Choroid plexus epithelial cell (primary cell): ENCODE data around the gene CLEC2A.
"Not testable (repeated sequence)": the region's sequence is repeated elsewhere in the genome, so short reads cannot be mapped to it uniquely, and the experiment has no call there.

Experiments used
- DNase-seq: peaks from one replicate; pipeline ENCODE4 v3.0.0-alpha.2; 2010; ENCODE audit warnings: low read depth
- H3K4me3 ChIP-seq: 2 replicates; pipeline ENCODE4 v1.5.1; 2011; ENCODE audit warnings: low read depth, mild to moderate bottlenecking, control low read depth, low read length, moderate library complexity
- TF ChIP-seq, protein P1 (sequence below): conservative IDR thresholded peaks from 2 replicates; pipeline ENCODE4 v1.5.1; 2011; ENCODE audit warnings: low read depth, mild to moderate bottlenecking, control low read depth, inconsistent platforms, low read length, moderate library complexity

Gene CLEC2A, protein sequence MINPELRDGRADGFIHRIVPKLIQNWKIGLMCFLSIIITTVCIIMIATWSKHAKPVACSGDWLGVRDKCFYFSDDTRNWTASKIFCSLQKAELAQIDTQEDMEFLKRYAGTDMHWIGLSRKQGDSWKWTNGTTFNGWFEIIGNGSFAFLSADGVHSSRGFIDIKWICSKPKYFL

DNA sequence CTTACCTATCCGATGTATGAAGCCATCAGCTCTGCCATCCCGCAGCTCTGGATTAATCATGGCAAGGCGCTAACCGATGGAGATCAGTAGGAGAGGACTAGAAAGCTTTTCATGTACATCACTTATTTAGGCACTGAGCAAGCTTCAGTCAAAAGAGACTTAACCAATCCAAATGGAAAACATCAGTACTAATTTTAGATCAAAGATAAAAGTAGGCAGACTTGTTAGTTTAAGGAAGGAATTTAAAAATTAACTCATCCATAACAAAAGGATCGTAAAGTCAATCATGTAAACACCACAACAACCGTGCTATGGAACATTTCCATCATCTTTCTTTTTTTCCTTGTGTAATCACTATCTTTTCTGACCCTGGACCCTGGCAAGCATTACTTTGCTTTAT is at the start of gene CLEC2A:
CLEC2A (minus strand) TSS at position 101 of the 400 bp plus-strand sequence; CDS start at position 60, 41 bp downstream.
- no peak for DNase-seq
- H3K4me3 ChIP-seq = no peak within 1 kb of the TSS
- TF ChIP-seq, protein P1, sequence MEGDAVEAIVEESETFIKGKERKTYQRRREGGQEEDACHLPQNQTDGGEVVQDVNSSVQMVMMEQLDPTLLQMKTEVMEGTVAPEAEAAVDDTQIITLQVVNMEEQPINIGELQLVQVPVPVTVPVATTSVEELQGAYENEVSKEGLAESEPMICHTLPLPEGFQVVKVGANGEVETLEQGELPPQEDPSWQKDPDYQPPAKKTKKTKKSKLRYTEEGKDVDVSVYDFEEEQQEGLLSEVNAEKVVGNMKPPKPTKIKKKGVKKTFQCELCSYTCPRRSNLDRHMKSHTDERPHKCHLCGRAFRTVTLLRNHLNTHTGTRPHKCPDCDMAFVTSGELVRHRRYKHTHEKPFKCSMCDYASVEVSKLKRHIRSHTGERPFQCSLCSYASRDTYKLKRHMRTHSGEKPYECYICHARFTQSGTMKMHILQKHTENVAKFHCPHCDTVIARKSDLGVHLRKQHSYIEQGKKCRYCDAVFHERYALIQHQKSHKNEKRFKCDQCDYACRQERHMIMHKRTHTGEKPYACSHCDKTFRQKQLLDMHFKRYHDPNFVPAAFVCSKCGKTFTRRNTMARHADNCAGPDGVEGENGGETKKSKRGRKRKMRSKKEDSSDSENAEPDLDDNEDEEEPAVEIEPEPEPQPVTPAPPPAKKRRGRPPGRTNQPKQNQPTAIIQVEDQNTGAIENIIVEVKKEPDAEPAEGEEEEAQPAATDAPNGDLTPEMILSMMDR = no peak

DNA sequence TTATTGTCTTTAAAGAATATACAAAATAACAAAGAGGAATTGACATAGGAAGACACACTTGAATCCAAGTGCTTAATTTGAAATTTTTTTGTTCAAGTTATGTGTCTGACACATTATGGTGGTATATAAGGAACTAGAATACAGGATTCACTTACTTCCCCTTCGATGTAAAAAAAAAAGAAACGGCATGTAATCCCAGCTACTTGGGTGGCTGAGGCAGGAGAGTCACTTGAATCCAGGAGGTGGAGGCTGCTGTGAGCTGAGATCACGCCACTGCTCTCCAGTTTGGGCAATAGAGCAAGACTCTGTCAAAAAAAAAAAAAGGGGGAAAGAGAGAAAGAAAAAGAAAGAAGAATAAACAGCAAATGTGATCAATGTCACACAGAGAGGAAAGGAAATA is 48.0 kb upstream of the CLEC2A start:
- TF ChIP-seq, protein P1 = no peak
- no peak overlapping the region for H3K4me3 ChIP-seq
- no peak for DNase-seq

DNA sequence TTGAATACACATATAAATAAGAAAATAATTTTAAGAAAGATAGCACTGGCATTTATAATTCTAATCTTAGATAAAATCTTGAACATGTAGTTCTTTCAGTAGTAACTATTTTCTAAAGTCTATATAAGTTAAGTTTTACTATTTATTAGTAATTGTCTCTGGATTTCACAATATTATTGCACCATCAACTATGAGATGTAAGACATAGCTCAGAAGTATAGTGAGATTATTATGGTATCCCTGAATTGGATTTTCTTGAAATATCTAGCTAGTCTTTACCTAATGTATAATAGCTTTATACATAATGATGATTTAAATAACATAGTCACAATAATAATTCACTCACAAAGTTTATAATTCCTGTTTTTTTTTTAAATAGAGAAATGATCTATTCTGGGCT is 45.7 kb upstream of the CLEC2A start:
- DNase-seq = peak; percentile 4
- H3K4me3 ChIP-seq = no peak overlapping the region
- TF ChIP-seq, protein P1 = no peak

DNA sequence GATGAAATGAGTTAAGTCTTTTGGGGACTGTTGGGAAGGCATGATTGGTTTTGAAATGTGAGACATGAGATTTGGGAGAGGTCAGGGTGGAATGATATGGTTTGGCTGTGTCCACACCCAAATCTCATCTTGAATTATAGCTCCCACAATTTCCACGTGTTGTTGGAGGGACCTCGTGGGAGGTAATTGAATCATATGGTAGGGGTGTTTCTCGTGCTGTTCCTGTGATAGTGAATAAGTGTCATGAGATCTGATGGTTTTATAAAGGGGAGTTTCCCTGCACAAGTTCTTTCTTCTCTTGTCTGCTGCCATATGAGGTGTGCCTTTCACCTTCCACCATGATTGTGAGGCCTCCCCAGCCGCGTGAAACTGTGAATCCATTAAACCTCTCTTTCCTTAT is 44.5 kb upstream of the CLEC2A start:
- not testable (repeated sequence) for H3K4me3 ChIP-seq, DNase-seq

DNA sequence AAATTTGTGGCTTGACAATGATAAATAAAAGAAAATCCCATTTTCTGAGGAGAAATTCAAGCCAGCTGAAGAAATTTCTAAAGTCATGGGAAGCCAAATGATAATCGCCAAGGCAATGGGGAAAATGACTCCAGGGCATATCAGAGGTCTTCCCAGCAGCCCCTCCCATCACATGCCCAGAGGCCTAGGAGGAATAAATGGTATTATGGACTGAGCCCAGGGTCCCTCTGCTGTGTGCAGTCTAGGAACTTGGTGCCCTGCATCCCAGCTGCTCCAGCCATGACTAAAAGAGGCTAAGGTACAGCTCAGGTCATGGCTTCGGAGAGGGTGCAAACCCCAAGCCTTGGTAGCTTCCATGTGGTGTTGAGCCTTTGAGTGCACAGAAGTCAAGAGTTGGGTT is 43.4 kb upstream of the CLEC2A start:
- no peak overlapping the region for H3K4me3 ChIP-seq
- DNase-seq = no peak
- TF ChIP-seq, protein P1 = no peak

DNA sequence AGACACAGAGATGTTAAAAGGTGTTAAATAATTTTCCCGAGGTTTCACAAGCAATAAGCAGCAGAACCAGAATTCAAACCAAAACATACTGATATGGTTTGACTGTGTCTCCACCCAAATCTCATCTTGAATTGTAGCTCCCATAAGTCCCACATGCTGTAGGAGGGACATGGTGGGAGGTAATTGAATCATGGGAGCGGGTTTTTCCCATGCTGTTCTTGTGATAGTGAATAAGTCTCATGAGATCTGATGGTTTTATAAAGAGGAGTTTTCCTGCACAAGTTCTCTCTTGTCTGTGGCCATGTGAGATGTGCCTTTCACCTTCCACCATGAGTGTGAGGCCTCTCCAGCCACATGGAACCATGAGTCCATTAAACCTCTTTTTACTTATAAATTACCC is 42.6 kb upstream of the CLEC2A start:
- DNase-seq = not testable (repeated sequence)

DNA sequence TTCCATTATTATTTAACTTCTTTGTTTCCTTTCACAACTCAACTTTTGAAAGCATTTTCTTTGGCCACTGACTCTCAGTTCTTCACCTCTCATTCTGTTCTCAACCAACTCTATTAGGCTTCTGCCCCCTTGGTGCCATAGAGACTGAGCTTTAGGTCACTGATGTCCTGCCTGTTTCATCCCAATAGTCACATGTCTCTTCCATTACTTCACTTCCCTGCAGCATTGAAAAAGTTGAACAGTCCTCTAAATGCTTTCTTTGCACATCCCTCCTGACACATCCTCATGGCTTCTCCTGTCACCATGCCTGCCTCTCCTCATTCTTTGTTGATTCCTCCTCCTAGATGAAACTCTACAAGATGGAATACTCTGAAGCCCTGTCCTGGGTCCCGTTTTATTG is 41.8 kb upstream of the CLEC2A start:
- TF ChIP-seq, protein P1 = no peak
- H3K4me3 ChIP-seq = no peak overlapping the region
- no peak for DNase-seq

More for the DNA sequence above, 42.6 kb upstream of the CLEC2A start:
- H3K4me3 ChIP-seq = not testable (repeated sequence)

DNA sequence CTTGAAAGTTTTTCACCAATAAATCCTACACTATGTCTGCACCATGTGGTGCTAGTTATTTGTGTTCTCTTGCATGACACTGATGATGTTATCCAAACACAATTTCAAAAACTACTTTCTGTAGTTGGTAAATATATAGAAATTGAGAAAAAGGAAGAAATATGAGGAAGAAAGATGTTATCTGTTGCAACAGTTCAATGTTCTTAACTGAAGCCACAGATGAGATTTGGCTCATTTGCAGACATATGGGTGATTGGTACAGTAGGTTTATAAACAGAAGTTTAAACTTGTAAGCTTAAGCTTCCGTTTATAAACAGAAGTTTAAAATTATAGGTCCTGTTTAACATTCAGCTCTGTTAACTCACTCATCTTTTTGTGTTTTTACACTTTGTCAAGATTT is 39.0 kb upstream of the CLEC2A start, which contains the start of gene CLEC12A:
CLEC12A (plus strand) TSS at position 229 of the 400 bp plus-strand sequence. CDS start 188 bp downstream, outside the sequence.
- DNase-seq = no peak
- TF ChIP-seq, protein P1 = no peak
- no peak within 1 kb of the TSS for H3K4me3 ChIP-seq
